ENCODE measurements around the gene AASDH. TPM values are rescaled to one million over a fixed set of nuclear protein-coding genes. Genes with fewer than 3 reads are reported as not detected.
A peak's percentile ranks its signal among the peaks of the same experiment; 100 is the strongest.

Gene AASDH
- 12.9 TPM for total RNA-seq
- 10 to 100 TPM; 12.3 to 25.3 (median 19.5) TPM for polyA plus RNA-seq

DNA sequence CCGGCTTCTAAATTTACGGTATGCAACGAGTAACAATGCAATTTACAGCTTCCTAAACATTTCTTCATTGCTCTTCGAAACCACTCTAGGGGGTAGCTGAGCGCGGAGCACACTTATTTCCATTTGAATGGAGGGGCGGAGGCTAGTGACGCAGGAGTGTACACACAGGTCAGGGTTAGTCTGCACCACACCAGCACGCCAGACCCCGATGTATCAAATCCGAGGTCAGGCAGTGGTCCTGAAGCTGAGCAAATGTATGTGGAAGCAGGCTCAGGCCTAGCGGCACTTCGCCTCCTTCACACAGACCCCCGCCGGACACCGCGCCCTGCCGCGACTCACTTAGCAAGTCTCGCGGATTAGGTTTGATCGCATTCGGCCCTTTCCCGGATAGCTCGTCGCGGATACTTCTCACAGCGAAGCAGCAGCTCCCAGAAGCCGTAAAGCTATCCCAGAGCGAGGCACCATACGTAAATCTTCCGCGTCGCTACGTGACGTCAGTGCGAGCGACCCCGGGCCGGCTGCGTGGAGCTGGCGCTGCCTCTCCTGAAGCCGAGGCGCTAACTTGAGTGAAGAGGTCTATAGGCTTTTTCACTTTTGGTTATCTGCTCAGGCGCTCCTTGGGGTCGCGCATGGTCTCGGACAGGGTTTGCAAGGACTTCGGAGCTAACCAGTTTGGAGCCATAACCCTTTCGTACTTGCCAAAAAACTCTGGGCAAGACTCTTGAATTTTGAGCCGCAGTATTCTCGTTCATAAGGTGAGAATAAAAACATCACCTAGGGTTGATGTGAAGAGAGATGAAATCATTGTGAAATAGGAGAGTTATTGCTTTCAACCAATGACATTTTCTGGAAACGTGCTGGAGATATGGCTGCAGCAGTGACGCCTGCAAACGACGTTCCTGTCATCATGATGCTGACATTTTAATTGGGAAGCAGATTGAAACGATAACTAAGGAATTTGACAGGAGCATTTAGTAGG lies at the start of gene AASDH:
AASDH (minus strand) TSS at position 469 of the 979 bp plus-strand sequence. CDS start 3,192 bp downstream, outside the sequence.
- Histone ChIP-seq H3K9me3 (ENCODE audit: control insufficient read depth in 2 of 2, low read length in 2 of 2) (no peaks in the 10 kb centered on the region), H3K27me3 (ENCODE audit: control insufficient read depth, insufficient read depth, low read length) (no peaks in the 10 kb centered on the region), H3K27ac (ENCODE audit: insufficient read depth, low read length, poor library complexity, severe bottlenecking) (peak within 1 kb of the TSS; percentile 97), H3K4me1 (ENCODE audit: control insufficient read depth, insufficient read depth, low read length, poor library complexity, severe bottlenecking) (peaks cover 22% of the 10 kb centered on the region), H3K36me3 (ENCODE audit: control insufficient read depth, insufficient read depth, low read length) (no peaks in the 10 kb centered on the region), H3K4me3 (ENCODE audit: low read depth, low read length) (peak within 1 kb of the TSS; percentile 99)
- Mint-ChIP-seq H3K27ac (peak within 1 kb of the TSS; percentile 96 to 99 (median 98)), H3K36me3 (no peaks in the 10 kb centered on the region), H3K4me1 (peaks cover 31 to 59% (median 45%) of the 10 kb centered on the region in 4 donors), H3K4me3 (peak within 1 kb of the TSS; percentile 92 to 100 (median 96)), H3K9me3 (no peaks in the 10 kb centered on the region), H3K27me3 (peaks cover 11% of the 10 kb centered on the region)
- ATAC-seq (ENCODE audit: low read depth in 2 of 2) (peak; percentile 86 to 88), DNase-seq (peak; percentile 90 to 96 (median 94))

DNA sequence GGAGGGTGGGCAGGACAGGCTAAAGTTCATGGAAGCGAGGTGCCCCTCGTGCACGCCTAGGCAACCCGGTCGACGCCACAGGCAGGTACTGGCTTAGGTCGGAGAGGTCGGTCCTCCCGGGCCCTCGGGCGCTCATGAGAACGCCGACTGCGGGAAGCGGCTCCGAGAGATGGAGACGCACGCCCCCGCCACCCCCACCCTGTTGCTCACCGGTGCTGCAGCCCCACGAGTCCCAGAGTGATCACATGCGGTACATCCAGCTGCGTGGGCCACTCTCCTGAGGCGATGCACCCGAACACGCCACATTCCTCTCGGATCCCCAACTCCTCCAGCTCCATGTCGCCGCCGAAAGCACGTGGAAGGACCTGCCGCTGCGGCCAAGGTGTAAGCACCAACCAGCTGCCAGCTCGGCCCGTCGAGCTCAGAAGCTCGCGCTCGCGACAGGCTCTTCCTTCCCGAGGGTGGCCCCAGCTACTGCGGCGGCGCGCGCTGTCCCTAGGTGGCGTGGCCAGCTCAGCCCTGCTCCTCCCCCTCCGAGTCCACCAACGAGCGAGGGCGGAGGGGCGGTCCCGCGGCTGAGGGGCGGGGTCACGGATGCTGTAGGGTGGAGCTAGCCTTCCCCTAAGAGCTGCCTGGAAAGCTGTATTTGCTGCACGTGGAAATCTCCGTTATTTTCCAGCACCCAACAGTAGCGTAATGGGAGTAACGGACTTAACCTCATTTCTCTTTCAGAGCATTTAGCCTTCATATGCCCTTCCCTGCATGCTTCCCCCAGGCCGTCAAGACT lies 48.0 kb upstream of the AASDH start, which contains the start of gene PPAT:
PPAT (minus strand) TSS at position 476 of the 787 bp plus-strand sequence; CDS start at position 338, 138 bp downstream.
- Histone ChIP-seq H3K4me3 (ENCODE audit: low read depth, low read length) (peak within 1 kb of the TSS; percentile 96), H3K27ac (ENCODE audit: insufficient read depth, low read length, poor library complexity, severe bottlenecking) (peak within 1 kb of the TSS; percentile 89), H3K4me1 (ENCODE audit: control insufficient read depth, insufficient read depth, low read length, poor library complexity, severe bottlenecking) (peaks cover 11% of the 10 kb centered on the region), H3K9me3 (ENCODE audit: control insufficient read depth in 2 of 2, low read length in 2 of 2) (no peaks in the 10 kb centered on the region), H3K27me3 (ENCODE audit: control insufficient read depth, insufficient read depth, low read length) (no peaks in the 10 kb centered on the region), H3K36me3 (ENCODE audit: control insufficient read depth, insufficient read depth, low read length) (no peaks in the 10 kb centered on the region)
- H3K4me1 Mint-ChIP-seq, result peaks cover 7 to 53% (median 36%) of the 10 kb centered on the region in 4 donors
- no peaks in the 10 kb centered on the region for H3K27me3 Mint-ChIP-seq
- H3K4me3 Mint-ChIP-seq, result peak within 1 kb of the TSS; percentile 91 to 96 (median 94)
- H3K36me3 Mint-ChIP-seq, result no peaks in the 10 kb centered on the region
- peak; percentile 97 to 99 (median 98) for DNase-seq
- peak within 1 kb of the TSS; percentile 83 to 99 (median 96) for H3K27ac Mint-ChIP-seq
- ATAC-seq (ENCODE audit: low read depth in 2 of 2), result peak; percentile 78 to 83
- no peaks in the 10 kb centered on the region for H3K9me3 Mint-ChIP-seq

DNA sequence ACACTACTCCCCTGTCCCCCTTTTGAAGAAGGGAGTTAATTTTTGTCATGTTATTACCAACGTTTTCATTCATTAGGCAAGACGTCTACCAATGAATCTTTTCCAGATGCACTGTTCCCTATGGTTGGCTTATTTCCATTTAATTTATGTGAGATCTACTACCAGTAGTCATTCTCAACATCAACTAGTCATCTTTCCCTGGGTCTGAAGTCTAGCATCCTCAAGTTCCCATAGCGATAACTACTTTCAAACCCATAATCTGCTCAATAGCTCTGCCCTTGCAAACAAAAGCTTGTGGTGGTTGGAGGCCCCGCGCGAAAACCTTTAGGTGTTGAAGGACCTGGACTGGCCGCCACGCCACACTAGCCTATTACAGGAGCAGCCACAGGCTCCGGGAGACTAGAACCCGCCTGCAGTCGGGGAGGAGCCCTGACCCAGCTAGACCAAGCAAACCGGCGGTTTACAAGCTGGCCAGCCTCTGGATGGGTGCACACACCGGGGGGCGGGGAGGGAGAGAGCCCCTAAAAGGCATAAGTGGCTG lies 47.4 kb upstream of the AASDH start:
- H3K4me1 Mint-ChIP-seq, result peaks cover 7 to 51% (median 35%) of the 10 kb centered on the region in 4 donors
- DNase-seq (peak in 1 of 3 donors; percentile 49), ATAC-seq (ENCODE audit: low read depth in 2 of 2) (no peak)
- no peaks in the 10 kb centered on the region for H3K9me3 ChIP-seq (ENCODE audit: control insufficient read depth in 2 of 2, low read length in 2 of 2)
- H3K36me3 ChIP-seq (ENCODE audit: control insufficient read depth, insufficient read depth, low read length), result no peaks in the 10 kb centered on the region
- H3K27me3 ChIP-seq (ENCODE audit: control insufficient read depth, insufficient read depth, low read length), result no peaks in the 10 kb centered on the region
- peak overlapping the region; percentile 91 to 96 (median 94) for H3K4me3 Mint-ChIP-seq
- H3K27ac Mint-ChIP-seq, result peak overlapping the region in 2 of 3 donors; percentile 83 to 96
- peaks cover 11% of the 10 kb centered on the region for H3K4me1 ChIP-seq (ENCODE audit: control insufficient read depth, insufficient read depth, low read length, poor library complexity, severe bottlenecking)
- H3K36me3 Mint-ChIP-seq, result no peaks in the 10 kb centered on the region
- peak overlapping the region; percentile 89 for H3K27ac ChIP-seq (ENCODE audit: insufficient read depth, low read length, poor library complexity, severe bottlenecking)
- no peaks in the 10 kb centered on the region for H3K27me3 Mint-ChIP-seq
- H3K9me3 Mint-ChIP-seq, result no peaks in the 10 kb centered on the region
- H3K4me3 ChIP-seq (ENCODE audit: low read depth, low read length), result peak overlapping the region; percentile 96

DNA sequence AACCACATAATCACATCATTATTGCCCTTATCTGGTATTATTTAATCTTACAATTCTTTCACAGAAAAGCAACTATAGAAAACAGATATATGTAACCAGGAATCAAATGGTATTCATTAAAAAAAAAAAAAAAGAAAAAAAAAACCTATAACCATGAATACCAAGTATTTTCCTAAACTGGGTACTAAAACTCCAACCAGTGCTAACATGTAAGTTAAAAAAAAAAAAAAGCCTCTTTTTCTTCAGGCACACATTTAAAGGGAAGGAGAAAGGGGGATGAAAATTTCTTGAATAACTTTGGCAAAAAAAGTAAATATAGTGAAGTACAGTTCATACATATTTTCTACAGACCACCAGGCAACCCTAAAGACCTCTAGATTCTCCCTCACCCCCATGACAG lies 46.0 kb upstream of the AASDH start:
- H3K4me1 Mint-ChIP-seq, result peaks cover 15 to 48% (median 34%) of the 10 kb centered on the region in 4 donors
- H3K27me3 ChIP-seq (ENCODE audit: control insufficient read depth, insufficient read depth, low read length), result no peaks in the 10 kb centered on the region
- no peaks in the 10 kb centered on the region for H3K9me3 ChIP-seq (ENCODE audit: control insufficient read depth in 2 of 2, low read length in 2 of 2)
- H3K4me3 Mint-ChIP-seq, result peak overlapping the region; percentile 22 to 94 (median 42)
- no peak overlapping the region for H3K4me3 ChIP-seq (ENCODE audit: low read depth, low read length)
- H3K36me3 Mint-ChIP-seq, result no peaks in the 10 kb centered on the region
- no peaks in the 10 kb centered on the region for H3K27me3 Mint-ChIP-seq
- H3K36me3 ChIP-seq (ENCODE audit: control insufficient read depth, insufficient read depth, low read length), result no peaks in the 10 kb centered on the region
- no peak for DNase-seq
- ATAC-seq (ENCODE audit: low read depth in 2 of 2), result no peak
- no peaks in the 10 kb centered on the region for H3K9me3 Mint-ChIP-seq
- H3K27ac ChIP-seq (ENCODE audit: insufficient read depth, low read length, poor library complexity, severe bottlenecking), result no peak overlapping the region
- H3K4me1 ChIP-seq (ENCODE audit: control insufficient read depth, insufficient read depth, low read length, poor library complexity, severe bottlenecking), result peaks cover 11% of the 10 kb centered on the region
- no peak overlapping the region for H3K27ac Mint-ChIP-seq

GRCh38 chr4:56430203-56430602 lies 42.9 kb upstream of the AASDH start:
- Mint-ChIP-seq H3K4me3 (no peak overlapping the region), H3K27me3 (no peaks in the 10 kb centered on the region), H3K36me3 (peaks cover 3% of the 10 kb centered on the region), H3K27ac (no peak overlapping the region), H3K9me3 (peaks cover 0 to 2% (median 0%) of the 10 kb centered on the region in 7 donors), H3K4me1 (peaks cover 14 to 42% (median 32%) of the 10 kb centered on the region in 4 donors)
- no peaks in the 10 kb centered on the region for H3K9me3 ChIP-seq (ENCODE audit: control insufficient read depth in 2 of 2, low read length in 2 of 2)
- H3K27ac ChIP-seq (ENCODE audit: insufficient read depth, low read length, poor library complexity, severe bottlenecking), result no peak overlapping the region
- no peak overlapping the region for H3K4me3 ChIP-seq (ENCODE audit: low read depth, low read length)
- ATAC-seq (ENCODE audit: low read depth in 2 of 2), result no peak
- H3K27me3 ChIP-seq (ENCODE audit: control insufficient read depth, insufficient read depth, low read length), result no peaks in the 10 kb centered on the region
- no peak for DNase-seq
- H3K36me3 ChIP-seq (ENCODE audit: control insufficient read depth, insufficient read depth, low read length), result no peaks in the 10 kb centered on the region
- H3K4me1 ChIP-seq (ENCODE audit: control insufficient read depth, insufficient read depth, low read length, poor library complexity, severe bottlenecking), result peaks cover 11% of the 10 kb centered on the region

DNA sequence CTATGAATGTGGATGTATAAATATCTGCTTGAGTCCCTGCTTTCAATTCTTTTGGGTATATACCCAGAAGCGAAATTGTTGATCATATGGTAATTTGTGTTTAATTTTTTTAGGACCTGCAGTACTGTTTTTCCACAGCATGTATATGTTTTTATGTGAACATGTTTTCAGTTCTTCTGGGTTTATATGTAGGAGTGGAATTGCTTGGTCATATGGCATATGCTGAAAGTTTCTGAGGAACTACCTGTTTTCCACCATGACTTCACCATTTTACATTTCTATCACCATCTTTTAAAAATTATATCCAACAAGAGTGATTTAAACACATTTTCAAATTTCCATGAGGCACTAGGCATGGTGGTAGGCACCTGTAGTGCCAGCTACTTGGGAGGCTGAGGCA lies 39.9 kb upstream of the AASDH start:
- H3K27me3 Mint-ChIP-seq, result no peaks in the 10 kb centered on the region
- Histone ChIP-seq H3K4me3 (ENCODE audit: low read depth, low read length) (no peak overlapping the region), H3K36me3 (ENCODE audit: control insufficient read depth, insufficient read depth, low read length) (no peaks in the 10 kb centered on the region), H3K27ac (ENCODE audit: insufficient read depth, low read length, poor library complexity, severe bottlenecking) (no peak overlapping the region), H3K4me1 (ENCODE audit: control insufficient read depth, insufficient read depth, low read length, poor library complexity, severe bottlenecking) (no peaks in the 10 kb centered on the region), H3K9me3 (ENCODE audit: control insufficient read depth in 2 of 2, low read length in 2 of 2) (no peaks in the 10 kb centered on the region), H3K27me3 (ENCODE audit: control insufficient read depth, insufficient read depth, low read length) (no peaks in the 10 kb centered on the region)
- DNase-seq (no peak), ATAC-seq (ENCODE audit: low read depth in 2 of 2) (no peak)
- peaks cover 3% of the 10 kb centered on the region for H3K36me3 Mint-ChIP-seq
- peaks cover 0 to 2% (median 0%) of the 10 kb centered on the region in 7 donors for H3K9me3 Mint-ChIP-seq
- no peak overlapping the region for H3K4me3 Mint-ChIP-seq
- H3K4me1 Mint-ChIP-seq, result peaks cover 11 to 34% (median 26%) of the 10 kb centered on the region in 4 donors
- H3K27ac Mint-ChIP-seq, result no peak overlapping the region

DNA sequence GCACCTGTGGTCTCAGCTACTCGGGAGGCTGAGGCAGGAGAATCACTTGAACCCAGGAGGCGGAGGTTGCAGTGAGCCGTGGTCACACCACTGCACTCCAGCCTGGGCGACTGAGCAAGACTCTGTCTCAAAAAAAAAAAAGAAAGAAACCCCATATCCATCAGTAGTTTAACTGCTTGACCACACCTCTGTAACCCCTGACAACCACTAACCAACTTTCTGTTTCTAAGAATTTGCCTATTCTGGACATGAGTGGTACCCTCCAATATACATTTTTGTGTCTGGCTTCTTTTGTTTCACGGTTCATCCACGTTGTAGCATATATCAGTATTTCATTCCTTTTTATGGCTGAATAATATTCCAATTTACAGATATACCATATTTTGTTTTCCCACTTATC lies 39.0 kb upstream of the AASDH start:
- H3K4me3 Mint-ChIP-seq, result no peak overlapping the region
- H3K27ac Mint-ChIP-seq, result no peak overlapping the region

More for the DNA sequence above, 39.0 kb upstream of the AASDH start:
- no peaks in the 10 kb centered on the region for H3K36me3 ChIP-seq (ENCODE audit: control insufficient read depth, insufficient read depth, low read length)
- H3K4me1 ChIP-seq (ENCODE audit: control insufficient read depth, insufficient read depth, low read length, poor library complexity, severe bottlenecking), result no peaks in the 10 kb centered on the region
- H3K4me3 ChIP-seq (ENCODE audit: low read depth, low read length), result no peak overlapping the region
- no peaks in the 10 kb centered on the region for H3K9me3 ChIP-seq (ENCODE audit: control insufficient read depth in 2 of 2, low read length in 2 of 2)
- ATAC-seq (ENCODE audit: low read depth in 2 of 2) (no peak), DNase-seq (no peak)
- peaks cover 0 to 2% (median 0%) of the 10 kb centered on the region in 7 donors for H3K9me3 Mint-ChIP-seq
- no peaks in the 10 kb centered on the region for H3K27me3 ChIP-seq (ENCODE audit: control insufficient read depth, insufficient read depth, low read length)
- no peaks in the 10 kb centered on the region for H3K27me3 Mint-ChIP-seq
- peaks cover 3% of the 10 kb centered on the region for H3K36me3 Mint-ChIP-seq
- H3K27ac ChIP-seq (ENCODE audit: insufficient read depth, low read length, poor library complexity, severe bottlenecking), result no peak overlapping the region
- H3K4me1 Mint-ChIP-seq, result peaks cover 7 to 30% (median 22%) of the 10 kb centered on the region in 4 donors
